GM19351 (cell line): ENCODE measurements around the gene PGK2.
"Not testable (repeated sequence)": the region's sequence is repeated elsewhere in the genome, so short reads cannot be mapped to it uniquely, and the experiment has no call there.

Experiments
- ATAC-seq: cut with Tn5 transposase; IDR thresholded peaks from one replicate; pipeline ENCODE4 v1.9.1; 2021; ENCODE audit warnings: mild to moderate bottlenecking, moderate library complexity; ENCODE audit not compliant: unreplicated experiment

PGK2 gene

DNA sequence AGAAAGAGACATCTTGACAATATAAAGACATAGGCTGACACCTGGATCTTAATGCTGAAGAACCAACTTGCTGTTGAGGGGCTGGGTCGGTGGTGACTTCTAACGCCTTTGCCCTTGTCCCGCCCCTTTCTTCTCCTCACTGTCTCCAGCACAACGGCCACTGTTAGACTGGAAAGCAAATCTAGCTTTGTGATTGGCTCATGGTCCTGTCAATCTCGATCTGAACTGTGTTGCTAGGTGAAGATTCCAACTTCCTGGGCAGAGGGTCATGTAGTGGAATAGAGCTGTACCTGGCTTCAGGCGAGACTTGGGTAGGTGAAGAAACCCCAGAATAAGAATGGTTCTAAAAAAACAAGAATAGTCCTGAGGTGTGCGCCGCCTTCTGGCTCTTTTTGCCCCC lies at the start of gene PGK2:
TSS of gene PGK2 (minus strand) at position 110 of the 400 bp plus-strand sequence. CDS start at position 12, 98 bp downstream.
- ATAC-seq, result no peak

DNA sequence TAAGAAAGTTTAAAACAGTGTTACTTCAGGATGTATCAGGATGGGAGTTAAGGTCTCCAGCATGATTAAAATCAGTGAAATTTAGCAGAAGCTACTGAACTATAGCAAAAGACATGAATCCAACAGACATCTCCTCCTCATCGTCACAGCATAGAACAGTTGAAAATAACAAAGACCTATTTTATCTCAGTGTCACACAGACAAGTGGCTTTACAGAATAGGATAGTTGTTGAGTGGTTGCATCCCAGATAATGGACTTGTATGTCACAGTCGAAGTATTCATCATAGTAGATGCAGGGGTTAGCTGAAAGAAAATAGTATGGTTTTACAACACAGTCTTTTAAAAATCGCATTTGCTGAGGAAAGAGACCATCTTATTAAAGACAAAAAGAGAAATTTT lies 48.1 kb upstream of the PGK2 start:
- ATAC-seq, result no peak

DNA sequence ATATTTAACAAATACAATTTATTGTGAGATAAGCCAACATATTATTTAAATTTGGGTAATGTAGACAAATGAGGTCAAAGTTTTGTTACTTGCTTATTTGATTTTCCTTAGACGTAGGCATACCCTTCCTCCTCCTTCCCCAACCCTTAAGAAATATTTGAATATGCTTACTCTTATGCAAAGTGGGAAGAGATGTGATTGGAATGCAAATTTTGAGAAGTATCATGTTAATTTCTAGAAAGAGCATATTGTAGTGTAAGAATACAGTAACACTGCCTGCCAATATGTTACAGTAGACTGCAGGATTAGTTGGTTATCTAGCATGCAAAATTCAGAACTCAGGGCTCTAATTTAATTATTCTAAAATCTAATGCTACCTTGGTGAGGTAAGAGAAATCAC lies 46.3 kb upstream of the PGK2 start:
- ATAC-seq, result no peak

DNA sequence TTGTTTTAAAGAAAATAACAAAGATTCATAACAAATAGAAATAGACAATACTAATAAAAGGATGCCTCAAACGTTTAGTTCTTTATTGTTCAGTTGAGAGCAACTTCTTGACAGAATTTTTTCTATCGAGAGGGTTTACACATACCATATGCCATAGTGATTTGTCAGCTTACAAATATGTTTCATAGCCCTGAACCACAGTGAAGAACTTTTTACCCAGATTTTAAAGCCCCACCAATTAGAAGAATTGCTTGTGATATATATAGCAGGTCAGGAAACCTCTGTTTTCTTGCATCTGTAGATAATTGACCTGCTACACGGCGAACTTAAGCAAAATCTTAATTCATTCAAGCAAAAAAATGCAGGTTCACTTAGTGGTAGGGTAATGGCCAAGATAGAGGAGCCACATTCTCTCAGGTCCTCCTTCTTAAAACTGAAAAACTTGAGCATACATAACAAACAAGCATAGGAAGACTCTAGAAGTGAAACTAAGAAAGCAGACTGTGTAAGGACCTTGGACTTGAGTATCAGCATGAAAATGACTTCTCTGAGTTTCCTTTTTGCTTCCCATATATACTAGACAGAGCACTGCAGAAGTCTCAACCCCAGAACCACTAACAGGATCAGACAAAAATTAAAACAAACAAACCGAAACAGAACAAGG lies 39.8 kb upstream of the PGK2 start:
- peak; percentile 85 for ATAC-seq

DNA sequence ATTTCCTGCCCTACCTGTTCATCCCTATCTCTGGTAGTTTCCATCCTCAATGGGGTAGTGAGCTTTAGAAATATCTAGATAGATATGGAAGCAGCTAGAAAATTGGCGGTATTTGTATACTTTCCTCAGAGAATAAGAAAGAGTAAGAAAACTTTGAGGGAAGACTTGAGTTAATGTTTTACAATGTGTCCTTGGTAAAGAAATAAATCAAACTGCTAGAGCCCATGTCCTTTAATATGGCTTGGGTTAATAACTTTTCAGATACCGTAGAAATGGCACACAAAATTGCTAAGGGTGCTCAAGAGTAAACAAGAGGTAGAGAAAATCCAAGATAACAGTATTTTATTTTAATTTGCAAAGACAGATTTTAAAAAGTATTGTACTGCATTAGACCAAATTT lies 28.1 kb upstream of the PGK2 start:
- no peak for ATAC-seq

DNA sequence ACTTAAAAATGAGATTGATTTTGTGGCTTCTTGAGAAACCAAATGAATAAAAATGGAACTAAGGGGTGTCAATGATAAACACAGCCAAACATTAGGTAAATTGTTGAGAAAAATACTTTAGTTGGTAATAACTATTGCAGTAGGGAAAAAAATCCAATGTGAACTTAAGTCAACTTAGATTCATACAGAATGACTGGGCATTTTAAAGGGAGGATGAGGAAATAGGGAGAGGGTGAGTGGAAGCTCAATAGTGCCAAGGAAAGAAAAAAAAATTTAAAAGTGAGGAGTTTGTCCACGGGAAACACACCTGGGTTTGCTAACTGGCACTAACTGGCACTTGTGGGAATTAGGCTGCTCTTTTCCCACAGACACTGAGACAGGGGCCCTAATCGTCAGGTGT lies 26.2 kb upstream of the PGK2 start:
- no peak for ATAC-seq

DNA sequence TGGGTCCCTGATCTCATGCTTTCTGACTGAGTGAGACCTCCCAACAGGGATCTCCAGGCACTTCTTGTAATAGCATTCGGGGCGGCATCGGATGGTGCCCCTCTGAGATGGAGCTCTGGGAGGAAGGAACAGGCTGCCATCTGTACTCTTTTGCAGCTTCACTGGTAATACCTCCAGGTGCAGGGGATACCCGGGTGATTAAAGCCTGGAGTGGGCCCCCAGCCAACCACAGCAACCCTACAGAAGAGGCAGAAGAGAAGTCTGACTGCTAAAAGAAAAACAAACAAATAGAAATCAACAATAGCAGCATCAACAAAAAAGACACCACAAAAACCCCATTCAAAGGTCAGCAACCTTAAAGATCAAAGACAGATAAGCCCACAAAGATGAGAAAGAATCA lies 19.1 kb upstream of the PGK2 start:
- ATAC-seq, result no peak

DNA sequence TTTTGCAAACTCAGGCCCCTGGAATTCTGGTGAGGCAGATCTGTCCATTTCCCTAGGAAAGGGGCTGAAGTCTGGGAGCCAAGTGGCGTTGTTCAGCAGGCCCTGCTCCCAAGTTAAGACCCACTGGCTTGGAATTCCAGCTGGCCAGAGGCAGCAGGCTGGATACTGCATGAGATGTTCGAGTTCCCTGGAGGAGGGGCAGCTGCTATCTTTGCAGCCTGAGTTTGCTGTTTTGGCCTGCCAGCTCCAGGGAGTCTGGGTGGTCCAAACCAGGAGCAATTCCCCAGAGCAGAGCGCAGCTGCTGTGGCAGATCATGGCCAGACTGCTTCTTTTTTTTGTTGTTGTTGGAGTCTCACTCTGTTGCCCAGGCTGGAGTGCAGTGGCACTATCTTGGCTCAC lies 18.2 kb upstream of the PGK2 start:
- ATAC-seq, result no peak

DNA sequence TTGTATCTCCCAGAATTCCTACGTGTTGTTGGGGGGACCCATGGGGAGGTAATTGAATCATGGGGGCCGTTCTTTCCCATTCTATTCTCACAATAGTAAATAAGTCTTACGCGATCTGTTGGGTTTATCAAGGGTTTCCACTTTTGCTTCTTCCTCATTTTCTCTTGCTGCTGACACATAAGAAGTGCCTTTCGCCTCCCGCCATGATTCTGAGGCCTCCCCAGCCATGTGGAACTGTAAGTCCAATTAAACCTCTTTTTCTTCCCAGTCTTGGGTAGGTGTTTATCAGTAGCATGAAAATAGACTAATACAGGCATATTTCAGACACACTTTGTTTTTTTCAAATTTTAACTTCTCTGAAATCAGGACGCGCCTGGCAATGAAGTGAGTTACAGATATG lies 14.4 kb upstream of the PGK2 start:
- ATAC-seq, result no peak

DNA sequence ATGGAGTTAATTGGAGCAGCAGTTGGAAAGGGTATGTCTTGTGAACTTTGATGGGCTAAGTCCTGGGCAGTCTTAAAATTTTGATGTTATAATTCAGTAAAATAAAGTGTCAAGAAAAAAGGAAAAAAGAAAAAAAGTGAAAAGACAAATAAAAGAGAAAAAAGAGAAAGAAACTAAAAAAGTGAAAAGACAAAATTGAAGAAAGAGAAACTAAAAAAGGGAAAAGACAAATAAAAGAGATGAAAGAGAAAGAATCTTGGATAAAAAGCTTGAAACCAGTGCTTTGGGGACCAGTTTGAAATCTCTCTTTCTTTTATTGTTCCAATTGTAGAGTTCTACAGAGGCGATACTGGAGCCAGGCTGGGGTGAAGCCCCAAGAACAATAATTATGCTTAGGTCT lies 12.0 kb upstream of the PGK2 start:
- no peak for ATAC-seq

DNA sequence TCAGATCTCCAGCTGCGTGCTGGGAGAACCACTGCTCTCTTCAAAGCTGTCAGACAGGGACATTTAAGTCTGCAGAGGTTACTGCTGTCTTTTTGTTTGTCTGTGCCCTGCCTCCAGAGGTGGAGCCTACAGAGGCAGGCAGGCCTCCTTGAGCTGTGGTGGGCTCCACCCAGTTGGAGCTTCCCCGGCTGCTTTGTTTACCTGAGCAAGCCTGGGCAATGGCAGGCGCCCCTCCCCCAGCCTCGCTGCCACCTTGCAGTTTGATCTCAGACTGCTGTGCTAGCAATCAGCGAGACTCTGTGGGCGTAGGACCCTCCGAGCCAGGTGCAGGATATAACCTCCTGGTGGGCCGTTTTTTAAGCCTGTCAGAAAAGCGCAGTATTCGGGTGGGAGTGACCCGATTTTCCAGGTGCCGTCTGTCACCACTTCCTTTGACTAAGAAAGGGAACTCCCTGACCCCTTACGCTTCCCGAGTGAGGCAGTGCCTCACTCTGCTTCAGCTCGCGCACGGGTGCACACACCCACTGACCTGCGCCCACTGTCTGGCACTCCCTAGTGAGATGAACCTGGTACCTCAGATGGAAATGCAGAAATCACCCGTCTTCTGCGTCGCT lies 9.9 kb upstream of the PGK2 start:
- not testable (repeated sequence) for ATAC-seq

DNA sequence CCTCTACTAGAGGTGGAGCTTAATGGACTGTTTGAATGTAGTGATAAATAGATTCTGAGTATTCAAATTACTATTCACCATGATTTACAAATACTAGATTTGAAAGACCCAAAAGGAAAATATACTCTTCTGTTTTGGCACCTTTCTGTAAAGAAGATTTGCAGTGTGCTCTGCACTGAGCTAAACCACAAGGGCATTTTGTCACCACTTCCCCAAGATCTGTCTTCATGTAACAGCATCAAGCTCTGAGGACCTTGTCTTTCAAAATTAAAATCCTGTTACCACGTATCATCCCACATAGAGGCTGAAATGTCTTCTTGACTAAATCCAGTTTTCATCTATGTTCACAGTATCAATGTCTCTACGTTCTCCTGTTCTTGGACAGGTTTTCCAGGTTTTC lies 3.3 kb upstream of the PGK2 start:
- ATAC-seq, result no peak

DNA sequence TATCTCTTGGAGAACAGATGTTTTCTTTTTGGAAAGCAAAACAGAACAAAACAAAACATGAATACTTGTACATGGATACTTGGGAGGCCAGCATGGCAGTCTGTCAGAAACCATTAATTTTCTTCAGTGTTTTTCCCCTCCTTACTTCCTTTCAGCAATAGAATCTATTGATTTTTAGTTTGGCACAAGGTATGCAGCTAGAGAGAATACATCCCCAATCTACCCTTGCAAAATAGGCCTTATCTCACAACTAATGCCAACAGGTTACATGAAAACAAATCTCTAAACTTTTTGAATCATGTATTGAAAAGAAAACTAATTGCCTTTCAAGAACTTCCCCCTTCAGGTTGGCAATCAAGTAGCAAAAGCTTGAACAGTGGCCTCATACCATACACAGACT lies 2.8 kb downstream of the PGK2 start:
- no peak for ATAC-seq

DNA sequence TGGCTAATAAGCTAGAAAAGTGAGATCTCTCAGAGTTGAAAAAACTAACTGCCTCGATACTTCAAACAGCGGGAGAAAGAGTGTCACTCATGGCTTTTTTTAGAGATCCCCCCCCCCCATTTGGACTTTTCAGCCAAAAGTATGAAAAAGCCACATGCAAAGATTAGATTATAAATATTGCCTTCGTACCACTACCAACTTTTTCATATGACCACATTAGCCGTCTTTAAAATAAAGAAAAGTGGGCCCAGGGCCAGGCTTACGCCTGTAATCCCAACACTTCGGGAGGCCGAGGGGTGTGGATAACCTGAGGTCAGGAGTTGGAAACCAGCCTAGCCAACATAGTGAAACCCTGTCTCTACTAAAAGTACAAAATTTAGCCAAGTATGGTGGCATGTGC lies 4.4 kb downstream of the PGK2 start:
- no peak for ATAC-seq

DNA sequence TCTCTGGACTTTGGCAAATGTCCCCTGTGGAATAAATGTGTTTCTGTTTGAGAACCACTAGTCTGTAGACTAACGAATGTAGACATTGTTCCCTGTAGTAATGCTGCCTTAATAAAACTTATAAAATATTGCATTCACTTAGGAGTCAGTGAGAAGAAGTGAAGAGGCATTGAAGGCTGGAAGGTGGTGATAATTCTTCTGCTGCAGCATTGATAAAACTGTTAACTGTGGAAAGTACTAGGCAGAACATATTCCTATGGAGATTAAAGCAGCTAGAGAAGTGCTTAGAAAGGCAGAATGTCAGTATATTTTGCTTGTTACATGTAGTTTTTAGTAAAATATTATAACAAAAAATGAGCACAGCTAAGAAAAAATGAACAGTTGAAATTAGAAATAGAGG lies 4.8 kb downstream of the PGK2 start:
- no peak for ATAC-seq

DNA sequence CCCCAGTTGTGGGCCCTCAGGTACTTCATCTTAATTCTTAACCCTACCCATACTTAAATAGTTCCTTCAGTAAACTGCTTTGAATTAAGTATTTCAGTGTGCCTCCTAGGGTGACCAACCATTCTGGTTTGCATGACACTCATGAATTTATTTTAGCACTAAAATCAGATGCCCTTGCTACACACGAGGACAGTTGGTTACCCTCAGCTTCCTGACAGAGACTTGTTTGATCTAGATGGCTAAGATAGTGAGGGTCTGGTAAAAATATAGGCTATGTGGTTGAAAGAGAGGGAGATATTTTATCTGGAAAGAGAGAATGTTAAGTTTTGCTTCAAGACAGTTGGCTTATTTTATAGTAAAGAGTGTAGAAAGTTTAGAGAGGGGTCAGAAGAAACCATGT lies 10.6 kb downstream of the PGK2 start:
- no peak for ATAC-seq

DNA sequence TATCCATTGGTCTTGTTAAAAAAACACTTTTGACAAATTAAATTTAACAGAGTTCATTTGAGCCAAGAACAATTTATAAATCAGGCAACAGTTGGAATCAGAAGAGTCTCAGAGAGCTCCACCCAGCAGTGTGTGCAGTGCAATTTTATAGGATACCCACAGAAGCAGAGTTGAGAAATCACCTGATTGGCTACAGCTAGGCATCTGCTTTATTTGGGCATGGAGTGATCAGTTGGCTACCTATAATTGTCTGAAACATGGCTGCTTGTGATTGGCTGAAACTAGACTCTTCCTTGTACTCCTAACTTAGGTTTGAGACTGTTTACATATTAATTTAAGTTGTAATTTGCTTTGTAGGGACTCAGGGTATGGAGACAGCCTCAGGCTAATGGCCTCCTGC lies 12.0 kb downstream of the PGK2 start:
- ATAC-seq, result no peak

DNA sequence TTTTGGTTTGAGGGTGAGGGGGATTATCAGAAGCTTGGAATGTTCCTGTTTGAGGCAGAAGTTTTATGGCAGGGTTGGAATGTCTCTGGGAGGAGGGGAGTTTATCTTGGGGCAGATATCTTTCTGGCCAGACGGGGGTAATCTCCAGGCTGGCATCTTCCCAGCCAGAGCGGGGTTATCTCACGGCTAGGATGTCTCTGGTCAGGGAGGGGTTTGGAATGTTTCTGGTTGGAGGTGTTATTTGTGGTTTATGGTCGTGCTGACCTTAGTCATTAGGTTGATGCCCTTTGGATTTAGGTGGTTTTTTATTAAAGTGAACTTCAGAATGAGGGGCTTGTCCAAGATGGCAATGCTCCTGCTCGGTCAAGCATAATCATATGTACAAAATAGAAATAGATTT lies 14.8 kb downstream of the PGK2 start:
- ATAC-seq, result no peak

DNA sequence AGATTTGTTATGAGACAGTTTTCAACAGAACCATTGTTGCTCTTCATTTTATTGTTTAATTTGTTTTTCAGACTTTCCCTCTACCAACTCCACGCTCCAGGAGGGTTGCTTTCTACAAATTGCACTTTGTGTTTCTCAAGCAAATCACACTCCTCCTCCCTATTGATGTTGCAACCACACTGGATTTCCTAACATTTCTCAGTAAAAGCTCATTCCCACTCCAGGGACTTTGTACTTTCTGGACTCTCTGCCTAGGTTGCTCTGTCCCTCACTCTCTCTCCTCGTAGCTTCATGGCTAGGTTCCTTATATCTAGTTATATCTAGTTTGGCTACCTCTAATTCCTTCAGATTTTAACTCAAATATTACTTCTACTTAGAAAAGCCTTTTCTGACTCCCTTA lies 20.3 kb downstream of the PGK2 start:
- no peak for ATAC-seq

DNA sequence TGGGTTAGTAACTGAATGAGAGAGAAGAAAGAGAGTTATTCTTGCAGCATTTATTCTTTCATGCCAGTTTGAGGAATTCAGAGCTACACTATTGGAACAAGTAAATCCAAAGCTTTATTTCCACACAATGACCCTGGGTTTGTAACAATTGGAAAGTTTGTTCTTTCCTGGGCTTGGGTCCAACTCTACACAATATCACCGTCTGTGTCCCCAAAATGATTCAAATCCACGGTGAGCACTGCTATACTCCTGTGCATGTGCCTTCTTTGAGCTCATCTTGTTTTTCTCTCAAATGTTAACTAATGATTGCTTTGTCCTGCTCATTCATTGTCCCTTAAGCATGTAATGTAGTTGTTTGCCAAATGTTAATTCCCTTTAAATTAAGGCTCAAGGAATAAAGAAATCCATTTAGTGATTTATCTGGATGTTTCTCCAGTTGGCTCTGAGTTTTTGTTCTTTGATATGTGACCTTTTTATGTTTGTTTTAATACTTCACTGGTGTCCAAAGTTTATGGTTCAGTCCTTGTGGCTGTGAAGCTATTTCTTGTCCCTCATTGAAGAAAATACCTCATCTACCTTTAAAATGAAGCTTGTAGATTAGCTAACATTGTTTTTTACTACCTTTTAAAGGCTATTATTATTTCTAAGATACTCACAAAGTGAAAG lies 22.4 kb downstream of the PGK2 start:
- no peak for ATAC-seq

DNA sequence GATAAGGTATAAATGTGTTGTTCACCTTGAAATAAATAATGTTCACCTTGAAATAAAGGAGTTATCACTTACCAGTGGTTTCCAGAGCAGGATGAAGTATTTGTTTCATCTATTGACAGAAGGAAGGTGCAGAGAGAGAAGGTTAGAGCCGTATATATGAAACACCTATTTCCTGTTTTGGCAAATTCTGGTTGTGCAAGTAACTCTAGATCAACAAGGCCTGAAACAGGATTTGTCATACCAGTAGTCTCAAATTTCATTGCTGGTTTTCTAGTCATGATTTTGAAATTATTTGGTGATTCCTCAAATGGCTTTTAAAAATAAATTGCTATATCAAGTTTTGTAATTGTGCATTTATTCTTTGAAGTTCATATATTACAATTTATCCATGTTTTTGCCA lies 42.8 kb downstream of the PGK2 start, which contains the start of gene CRISP3:
TSS of gene CRISP3 (minus strand) at position 130 of the 400 bp plus-strand sequence. CDS start at position 109, 21 bp downstream.
- no peak for ATAC-seq

DNA sequence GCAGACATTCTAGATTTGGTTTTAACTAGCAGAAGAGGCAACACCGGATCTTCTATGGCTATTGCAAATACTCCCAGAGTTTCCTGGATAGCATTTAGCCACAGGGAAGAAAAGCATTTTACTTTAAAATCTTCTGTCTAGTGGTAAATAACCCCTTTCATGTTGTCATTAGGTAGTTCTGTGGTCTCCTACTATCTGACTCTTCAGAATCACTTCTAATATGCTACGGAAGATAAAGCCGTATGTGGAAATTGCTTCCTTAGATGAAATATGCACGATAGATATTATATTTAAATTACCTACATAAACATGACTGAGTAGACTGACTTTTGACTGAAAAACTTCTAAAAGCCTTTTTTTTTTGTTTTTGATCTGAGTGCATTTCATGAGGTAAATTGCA lies 43.7 kb downstream of the PGK2 start:
- ATAC-seq, result no peak
